Measurements from ENCODE around the gene RAE1. TPM values are rescaled to one million over a fixed set of nuclear protein-coding genes. Genes with fewer than 3 reads are reported as not detected.
"Not testable (repeated sequence)": the region's sequence is repeated elsewhere in the genome, so short reads cannot be mapped to it uniquely, and the experiment has no call there.

Gene RAE1
- polyA plus RNA-seq, 1 experiment = 39.0 TPM

DNA sequence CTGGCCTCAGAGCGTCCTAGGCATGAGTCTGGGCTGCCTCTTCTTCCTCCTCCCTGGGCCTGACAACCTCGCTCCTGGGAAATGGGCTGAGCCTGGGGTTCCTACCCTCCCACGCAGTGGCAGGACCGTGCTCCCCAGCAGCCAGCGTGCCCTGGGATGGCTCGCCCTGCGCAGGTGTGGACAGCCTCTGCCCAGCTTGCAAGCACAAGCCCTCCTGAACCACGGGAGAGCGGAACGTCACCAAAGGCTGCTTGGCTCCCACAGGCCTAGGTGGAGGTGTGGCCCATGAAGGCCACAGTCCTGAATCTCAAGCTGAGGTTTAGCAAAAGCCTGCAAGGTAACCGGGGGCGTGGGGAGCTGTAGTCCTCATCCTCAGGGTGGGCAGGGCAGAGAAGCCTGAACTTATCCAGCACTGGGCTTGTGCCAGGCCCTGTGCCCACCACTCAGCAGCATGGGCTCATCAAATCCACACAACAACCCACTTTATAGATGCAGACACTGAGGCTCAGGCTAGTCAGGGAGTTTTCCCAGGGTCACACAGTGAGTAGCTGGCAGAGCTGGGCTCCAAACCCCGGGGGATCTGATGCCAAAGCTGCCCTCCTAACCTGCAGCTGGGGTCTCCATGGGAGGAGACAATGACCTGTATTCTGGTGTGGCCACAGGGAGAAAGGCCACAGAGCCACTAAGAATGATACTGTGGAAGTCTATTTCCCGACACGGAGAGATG, 65.4 kb downstream of the RAE1 start:
- POLR2A ChIA-PET = no interaction called here
- TF ChIP-seq, protein P1, sequence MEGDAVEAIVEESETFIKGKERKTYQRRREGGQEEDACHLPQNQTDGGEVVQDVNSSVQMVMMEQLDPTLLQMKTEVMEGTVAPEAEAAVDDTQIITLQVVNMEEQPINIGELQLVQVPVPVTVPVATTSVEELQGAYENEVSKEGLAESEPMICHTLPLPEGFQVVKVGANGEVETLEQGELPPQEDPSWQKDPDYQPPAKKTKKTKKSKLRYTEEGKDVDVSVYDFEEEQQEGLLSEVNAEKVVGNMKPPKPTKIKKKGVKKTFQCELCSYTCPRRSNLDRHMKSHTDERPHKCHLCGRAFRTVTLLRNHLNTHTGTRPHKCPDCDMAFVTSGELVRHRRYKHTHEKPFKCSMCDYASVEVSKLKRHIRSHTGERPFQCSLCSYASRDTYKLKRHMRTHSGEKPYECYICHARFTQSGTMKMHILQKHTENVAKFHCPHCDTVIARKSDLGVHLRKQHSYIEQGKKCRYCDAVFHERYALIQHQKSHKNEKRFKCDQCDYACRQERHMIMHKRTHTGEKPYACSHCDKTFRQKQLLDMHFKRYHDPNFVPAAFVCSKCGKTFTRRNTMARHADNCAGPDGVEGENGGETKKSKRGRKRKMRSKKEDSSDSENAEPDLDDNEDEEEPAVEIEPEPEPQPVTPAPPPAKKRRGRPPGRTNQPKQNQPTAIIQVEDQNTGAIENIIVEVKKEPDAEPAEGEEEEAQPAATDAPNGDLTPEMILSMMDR (IDR thresholded peaks at IDR 0.05; ENCODE audit: insufficient read depth, low read depth, low read length) = no peak
- DNase-seq (ENCODE audit: low read depth) = no peak
- Histone ChIP-seq H3K4me3 (ENCODE audit: low read depth, low read length) (no peak overlapping the region), H3K36me3 (ENCODE audit: control insufficient read depth, insufficient read depth, low read length) (no peaks in the 10 kb centered on the region), H3K27me3 (ENCODE audit: control insufficient read depth, insufficient read depth, low read length) (peaks cover 6% of the 10 kb centered on the region; the same call in 1 of the 2 replicates)
- CTCF ChIA-PET = no interaction called here

DNA sequence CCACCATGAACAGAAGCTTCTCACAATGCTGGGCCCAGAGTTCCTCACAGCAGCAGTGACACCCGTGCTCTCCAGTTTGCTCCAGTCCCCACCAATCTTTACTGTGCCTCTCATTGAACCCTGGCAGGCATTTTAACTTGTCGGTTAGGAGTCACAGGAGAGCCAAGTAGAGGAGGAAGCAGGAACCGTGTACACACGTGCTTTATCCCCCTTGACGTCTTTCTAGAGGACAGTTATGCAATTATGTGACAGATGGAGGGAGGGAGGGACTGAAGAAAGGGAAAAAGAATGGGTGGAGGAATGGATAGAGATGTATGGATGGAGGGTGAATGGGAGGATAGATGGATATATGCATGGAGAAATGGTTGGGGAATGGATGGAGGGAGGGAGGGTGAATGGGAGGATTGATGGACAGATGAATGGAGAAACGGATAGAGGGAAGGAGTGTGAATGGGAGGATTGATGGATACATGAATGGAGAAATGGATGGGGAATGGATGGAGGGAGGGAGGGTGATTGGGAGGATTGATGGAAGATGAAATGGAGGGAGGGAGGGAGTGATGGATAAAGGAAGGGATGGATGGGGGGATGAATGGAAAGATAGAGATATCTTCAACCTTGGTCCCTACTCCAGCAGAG, 66.1 kb downstream of the RAE1 start:
- TF ChIP-seq, protein P1 (IDR thresholded peaks at IDR 0.05; ENCODE audit: insufficient read depth, low read depth, low read length) = no peak
- Histone ChIP-seq H3K36me3 (ENCODE audit: control insufficient read depth, insufficient read depth, low read length) (no peaks in the 10 kb centered on the region), H3K27me3 (ENCODE audit: control insufficient read depth, insufficient read depth, low read length) (peaks cover 6% of the 10 kb centered on the region; the same call in 1 of the 2 replicates), H3K4me3 (ENCODE audit: low read depth, low read length) (no peak overlapping the region)
- DNase-seq (ENCODE audit: low read depth) = no peak
- POLR2A ChIA-PET = no interaction called here
- CTCF ChIA-PET = interaction anchor here (1.3 kb wide), 1 partner anchor 16 kb away, joined by 4 read pairs; no protein-coding TSS in a partner anchor

DNA sequence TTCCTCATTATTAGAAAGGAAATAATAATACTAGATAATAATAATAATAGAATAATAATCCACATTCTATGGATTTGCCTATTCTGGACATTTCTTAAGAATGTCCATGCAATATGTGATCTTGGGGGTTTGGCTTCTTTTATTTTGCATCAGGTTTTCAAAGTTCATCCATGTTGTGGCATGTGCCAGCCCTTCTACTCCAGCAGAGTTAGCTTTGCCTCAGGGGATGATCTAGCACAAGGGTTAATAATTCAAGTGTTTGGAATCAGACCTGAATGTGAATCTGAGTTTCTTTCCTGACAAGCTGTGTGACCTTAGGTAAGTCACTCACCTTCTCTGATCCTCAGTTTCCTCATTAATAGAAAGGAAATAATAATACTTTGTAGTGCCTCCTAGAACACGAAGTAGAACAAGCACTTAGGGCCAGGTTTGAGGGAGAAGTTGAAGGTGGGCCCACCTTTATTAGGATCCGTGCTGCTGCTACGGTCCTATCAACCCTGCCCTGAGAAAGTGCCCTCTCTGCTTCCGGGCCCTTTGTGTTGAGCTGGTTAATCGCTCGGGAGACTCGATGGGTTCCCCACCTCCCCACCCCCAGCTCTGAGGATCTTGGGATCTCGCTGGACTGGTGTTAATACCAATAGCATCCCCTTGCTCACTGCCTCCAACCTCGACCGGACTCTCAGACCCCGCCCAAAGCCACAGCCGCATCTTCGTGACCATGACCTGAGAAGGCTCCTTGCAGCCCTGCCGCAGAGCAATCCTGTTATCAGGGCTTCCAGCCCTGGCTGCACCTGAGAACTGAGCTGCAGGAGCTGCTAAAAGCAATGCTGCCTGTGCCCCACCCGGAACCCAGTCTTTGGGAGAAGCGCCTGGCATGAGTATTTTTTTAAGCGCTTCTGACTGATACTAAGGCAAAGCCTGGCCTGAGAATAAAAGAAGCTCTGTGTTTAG, 67.0 kb downstream of the RAE1 start:
- ChIA-PET CTCF (interaction anchor here (1.3 kb wide), 1 partner anchor 15 kb away, joined by 4 read pairs; no protein-coding TSS in a partner anchor), POLR2A (no interaction called here)
- TF ChIP-seq, protein P1 (IDR thresholded peaks at IDR 0.05; ENCODE audit: insufficient read depth, low read depth, low read length) = no peak
- Histone ChIP-seq H3K27me3 (ENCODE audit: control insufficient read depth, insufficient read depth, low read length) (peaks cover 6% of the 10 kb centered on the region; the same call in 1 of the 2 replicates), H3K36me3 (ENCODE audit: control insufficient read depth, insufficient read depth, low read length) (no peaks in the 10 kb centered on the region), H3K4me3 (ENCODE audit: low read depth, low read length) (no peak overlapping the region)
- DNase-seq (ENCODE audit: low read depth) = no peak

DNA sequence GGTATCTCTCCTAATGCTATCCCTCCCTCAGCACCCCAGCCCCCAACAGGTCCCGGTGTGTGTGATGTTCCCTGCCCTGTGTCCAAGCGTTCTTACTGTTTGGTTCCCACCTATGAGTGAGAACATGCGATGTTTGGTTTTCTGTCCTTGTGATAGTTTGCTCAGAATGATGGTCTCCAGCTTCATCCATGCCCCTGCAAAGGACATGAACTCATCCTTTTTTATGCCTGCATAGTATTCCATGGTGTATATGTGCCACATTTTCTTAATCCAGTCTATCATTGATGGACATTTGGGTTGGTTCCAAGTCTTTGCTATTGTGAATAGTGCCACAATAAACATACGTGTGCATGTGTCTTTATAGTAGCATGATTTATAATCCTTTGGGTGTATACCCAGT, 68.4 kb downstream of the RAE1 start:
- H3K27me3 ChIP-seq (ENCODE audit: control insufficient read depth, insufficient read depth, low read length); CTCF ChIA-PET; H3K36me3 ChIP-seq (ENCODE audit: control insufficient read depth, insufficient read depth, low read length); POLR2A ChIA-PET; H3K4me3 ChIP-seq (ENCODE audit: low read depth, low read length); DNase-seq (ENCODE audit: low read depth): not testable (repeated sequence)

DNA sequence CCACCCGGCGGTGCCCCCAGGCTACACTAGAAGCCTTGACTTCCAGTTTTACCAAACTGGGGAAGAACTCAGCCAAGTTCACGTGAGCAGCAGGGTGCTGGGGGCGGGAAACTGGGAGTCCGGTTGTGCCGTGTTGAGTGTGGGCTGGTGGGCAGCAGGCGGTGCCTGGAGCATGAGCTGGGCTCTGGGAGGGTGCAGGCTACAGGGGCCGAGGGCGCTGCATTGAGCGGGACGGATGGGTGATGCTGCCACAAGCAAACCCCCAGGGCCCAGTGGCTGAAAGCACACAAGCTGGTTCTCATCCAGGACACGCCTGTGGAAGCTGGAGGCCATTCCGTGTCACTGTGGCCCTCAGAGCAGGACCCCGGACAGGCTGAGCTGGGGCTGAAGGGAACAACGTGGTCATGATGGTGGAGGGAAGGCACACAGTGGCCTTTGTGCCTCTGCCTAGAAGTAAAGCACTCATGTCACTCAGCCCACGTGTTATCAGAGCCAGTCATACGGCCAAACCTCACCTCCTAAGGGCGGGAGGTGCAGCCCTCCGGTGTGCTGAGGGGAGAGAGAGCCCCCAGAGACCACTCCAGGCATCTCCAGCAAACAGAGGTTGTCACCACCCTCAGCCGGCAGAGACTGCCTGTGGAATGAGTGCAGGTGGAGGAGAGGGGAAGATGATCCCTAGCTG, 69.7 kb downstream of the RAE1 start:
- Histone ChIP-seq H3K27me3 (ENCODE audit: control insufficient read depth, insufficient read depth, low read length) (peaks cover 9% of the 10 kb centered on the region; the same call in 1 of the 2 replicates), H3K36me3 (ENCODE audit: control insufficient read depth, insufficient read depth, low read length) (no peaks in the 10 kb centered on the region), H3K4me3 (ENCODE audit: low read depth, low read length) (no peak overlapping the region)
- TF ChIP-seq, protein P1 (IDR thresholded peaks at IDR 0.05; ENCODE audit: insufficient read depth, low read depth, low read length) = no peak
- no peak for DNase-seq (ENCODE audit: low read depth)
- ChIA-PET POLR2A (no interaction called here), CTCF (no interaction called here)
